IPS-NIHi11 (cell line): ENCODE results near the gene CSNK2A1.
"Not testable (repeated sequence)": the region's sequence is repeated elsewhere in the genome, so short reads cannot be mapped to it uniquely, and the experiment has no call there.

ENCODE experiments used
- DNase-seq: peaks from one replicate; pipeline ENCODE4 v3.0.0; 2012; ENCODE audit warnings: mixed read lengths, low spot score

Gene CSNK2A1

DNA sequence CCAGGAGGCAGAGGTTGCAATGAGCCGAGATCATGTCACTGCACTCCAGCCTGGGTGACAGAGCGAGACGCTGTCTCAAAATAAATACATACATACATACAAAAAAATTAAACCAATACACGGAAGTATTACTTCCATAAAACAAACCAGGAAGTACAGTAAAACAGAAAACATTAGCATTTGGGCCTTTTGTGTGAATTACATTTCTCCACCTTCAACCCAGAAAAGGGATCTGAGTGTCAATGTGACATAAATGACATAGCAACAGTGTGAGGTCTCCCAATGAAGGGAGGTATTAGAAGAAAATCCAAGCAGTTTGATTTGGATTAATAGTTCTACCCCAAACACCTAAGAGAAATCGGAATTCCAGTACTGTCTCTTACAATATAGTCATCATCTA is 10.1 kb downstream of the CSNK2A1 start:
- DNase-seq = no peak

DNA sequence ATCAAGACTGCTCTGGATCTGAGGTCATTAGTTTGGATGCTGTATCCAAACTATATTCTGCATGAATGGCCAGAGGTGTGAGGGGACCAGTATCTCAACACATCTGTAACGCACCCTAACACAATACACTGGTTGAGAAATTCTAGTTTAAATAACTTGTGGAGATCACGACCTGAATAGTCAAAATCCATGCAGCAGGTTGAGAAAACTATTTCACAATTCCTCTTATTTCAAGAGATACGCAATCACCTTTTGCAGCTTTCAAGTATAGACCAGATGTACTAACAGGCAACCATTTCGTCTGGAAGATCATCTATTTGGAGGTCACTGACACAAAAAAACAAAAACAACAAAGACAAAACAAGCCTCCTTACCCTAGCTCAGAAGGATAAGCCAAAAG is 11.1 kb downstream of the CSNK2A1 start:
- no peak for DNase-seq

DNA sequence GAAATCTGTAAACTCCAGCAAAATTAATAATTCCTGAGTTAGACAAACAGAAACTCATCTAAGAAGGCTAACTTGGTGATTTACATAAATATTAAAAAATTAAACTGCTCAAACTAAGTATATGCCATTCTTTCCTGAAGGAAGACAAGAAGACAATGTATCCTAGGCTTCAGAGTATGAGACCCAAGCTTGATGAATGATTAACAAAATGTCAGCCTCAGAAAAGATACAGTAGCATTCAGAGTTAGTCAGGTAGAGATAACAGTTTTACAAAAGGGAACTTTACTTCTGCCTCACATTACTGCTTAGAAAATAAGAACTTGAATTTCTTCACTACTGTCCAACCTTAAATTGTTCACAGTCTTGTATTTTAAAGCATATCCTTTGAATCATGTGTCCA is 12.0 kb downstream of the CSNK2A1 start:
- DNase-seq = no peak

DNA sequence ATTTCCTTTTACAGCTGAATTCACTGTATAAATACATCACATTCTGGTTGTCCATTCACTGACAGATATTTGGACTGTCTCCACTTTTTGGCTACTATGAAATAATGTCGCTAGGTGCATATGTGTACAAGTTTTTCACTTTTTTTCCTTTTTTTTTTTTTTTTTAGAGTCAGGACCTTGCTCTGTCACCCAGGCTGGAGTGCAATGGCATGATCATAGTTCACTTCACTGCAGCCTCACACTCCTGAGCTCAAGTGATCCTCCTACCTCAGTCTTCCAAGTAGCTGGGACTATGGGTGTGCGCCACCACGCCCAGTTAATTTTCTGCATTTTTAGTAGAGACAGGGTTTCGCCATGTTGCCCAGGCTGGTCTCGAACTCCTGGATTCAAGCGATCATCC is 13.3 kb downstream of the CSNK2A1 start:
- DNase-seq = no peak

DNA sequence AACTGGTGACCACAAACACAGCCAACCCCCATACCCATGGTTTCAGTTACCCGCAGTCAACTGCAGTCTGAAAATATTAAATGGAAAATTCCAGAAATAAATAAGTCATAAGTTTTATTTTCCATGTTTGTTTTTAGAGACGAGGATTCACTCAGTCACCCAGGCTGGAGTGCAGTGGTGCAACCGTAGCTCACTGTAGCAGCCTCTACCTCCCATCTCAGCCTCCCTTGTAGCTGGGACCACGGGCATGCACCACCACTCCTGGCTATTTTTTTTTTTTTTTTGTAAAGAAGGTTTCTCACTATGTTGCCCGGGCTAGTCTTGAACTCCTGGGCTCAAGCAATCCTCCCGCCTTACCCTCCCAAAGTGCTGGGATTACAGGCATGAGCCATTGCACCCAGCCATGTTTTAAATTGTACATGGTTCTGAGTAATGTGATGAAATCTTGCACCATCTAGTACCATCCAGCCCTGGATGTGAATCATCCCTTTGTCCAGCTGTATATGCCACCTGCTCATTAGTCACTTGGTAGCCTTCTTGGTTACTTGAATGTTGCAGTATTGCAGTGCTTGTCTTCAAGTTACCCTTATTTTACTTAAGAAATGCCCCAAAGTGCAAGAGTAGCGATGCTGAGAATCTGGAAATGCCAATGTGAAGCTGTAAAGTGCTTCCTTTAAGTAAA is 14.5 kb downstream of the CSNK2A1 start:
- DNase-seq = no peak

DNA sequence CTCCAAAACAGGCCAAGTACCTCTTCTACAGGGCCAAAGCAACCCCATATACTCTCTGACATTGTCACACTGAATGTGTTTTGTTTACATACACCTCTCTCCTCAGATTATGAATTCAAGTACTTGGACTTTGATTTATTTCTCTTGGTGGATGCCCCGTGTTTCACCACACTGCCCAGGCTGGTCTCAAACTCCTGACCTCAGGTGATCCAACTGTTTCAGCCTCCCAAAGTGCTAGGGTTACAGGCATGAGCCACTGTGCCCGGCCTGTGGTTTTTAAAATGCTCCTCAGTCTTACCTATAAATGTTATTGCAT is 16.1 kb downstream of the CSNK2A1 start:
- DNase-seq = no peak

DNA sequence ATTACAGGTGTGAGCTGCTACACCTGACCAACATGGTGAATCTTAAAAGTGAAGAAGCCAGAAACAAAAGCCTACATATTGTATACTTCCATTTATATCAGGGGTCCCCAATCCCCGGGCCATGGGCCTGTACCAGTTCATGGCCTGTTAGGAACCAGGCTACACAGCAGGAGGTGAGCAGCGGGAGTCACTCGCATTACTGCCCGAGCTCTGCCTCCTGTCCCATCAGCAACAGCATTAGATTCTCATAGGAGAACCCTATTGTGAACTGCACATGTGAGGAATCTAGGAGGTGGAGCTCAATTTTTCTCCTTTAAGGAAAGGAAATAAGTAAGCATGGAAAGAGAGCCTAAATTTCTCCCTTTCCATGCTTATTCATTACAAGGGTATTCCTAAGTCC is 21.7 kb downstream of the CSNK2A1 start:
- no peak for DNase-seq

DNA sequence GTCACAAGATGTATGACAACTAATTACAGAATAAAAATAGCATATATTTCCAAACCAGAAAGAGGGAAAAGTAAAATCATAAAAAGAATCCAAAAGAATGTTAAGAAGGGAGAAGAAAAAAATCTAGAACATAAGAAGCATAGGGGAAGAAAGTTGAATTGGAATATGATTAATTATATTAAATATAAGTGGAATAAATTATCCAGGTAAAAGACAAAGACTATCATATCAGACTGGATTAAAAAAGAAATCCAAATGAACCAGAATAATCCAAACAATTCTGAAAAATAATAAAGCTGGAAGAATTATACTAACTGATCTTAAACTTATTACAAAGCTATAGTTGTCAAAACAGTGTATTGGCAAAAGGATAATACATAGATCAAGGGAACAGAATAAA is 23.6 kb downstream of the CSNK2A1 start:
- no peak for DNase-seq

DNA sequence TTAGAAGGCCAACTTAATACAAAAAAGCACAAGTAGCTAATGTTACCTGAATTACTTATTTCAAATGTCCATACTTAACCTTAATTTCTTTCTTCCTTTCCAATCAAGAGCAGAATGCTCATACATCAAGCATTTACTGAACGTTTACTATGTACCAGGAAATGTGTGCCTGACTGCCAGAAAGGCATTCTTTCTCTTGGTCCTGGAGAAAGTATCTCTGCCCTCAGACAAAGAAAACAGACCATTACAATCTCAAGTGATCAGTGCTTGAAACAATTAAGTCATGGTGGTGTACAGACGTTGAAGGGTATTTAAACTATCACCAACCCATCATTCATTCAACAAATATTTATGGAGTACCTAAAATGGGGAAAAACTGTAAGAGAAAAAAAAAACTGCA is 26.4 kb downstream of the CSNK2A1 start:
- no peak for DNase-seq

DNA sequence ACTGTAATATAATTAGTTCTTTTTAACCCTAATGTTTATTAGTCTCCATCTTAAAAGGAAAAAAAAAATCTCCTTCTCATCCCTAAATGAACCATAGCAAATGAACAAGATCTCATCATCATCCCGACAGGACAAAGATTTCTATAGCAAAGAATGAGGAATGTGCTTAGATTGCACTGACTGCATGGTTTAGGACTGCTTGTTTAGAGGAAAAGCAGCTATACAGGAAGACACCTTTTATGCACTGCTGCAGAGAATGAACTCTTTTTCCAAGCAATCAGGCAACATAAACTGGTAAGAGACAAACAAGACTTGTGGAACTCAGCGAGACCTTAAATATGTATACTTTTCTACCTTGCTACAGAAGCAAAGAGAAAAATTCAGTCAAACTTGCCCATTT is 26.8 kb downstream of the CSNK2A1 start:
- no peak for DNase-seq

DNA sequence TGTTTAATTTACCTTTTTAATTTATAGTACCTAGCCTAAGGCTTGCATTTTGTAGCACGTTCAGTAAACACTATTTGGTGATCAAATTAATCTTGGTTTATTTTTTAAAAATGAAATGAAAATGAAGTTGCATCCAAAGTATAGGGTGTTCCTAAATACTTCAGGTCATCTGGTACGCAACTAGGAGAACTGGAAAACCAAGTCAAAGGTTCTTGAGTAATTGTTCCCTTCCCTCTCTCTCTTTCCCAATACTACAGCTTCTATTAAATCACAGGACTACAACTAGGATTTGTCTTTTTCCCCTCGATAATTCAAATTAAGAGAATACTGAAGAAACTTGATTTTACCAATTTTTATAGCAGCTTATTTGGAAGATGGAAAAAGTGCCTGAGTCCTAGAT is 27.9 kb downstream of the CSNK2A1 start:
- DNase-seq = no peak

DNA sequence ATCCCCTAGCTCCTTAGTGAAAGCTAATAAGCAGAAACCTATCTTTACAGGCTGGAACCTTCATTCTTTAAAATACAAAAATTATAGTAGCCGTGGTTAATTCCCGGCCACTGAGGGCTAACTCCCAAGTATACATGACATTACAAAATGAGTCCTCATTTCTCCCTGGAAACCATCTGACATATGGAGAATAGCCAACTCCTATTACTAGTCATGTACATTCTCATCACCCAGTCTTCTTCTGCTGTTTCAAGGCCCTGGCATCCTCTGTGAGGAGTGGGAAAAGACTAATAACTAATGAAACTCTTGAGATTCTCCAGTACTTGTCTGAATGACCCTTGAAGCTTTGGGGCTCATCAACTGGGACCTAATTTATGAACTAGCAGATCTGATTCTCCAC is 30.2 kb downstream of the CSNK2A1 start:
- DNase-seq = no peak

DNA sequence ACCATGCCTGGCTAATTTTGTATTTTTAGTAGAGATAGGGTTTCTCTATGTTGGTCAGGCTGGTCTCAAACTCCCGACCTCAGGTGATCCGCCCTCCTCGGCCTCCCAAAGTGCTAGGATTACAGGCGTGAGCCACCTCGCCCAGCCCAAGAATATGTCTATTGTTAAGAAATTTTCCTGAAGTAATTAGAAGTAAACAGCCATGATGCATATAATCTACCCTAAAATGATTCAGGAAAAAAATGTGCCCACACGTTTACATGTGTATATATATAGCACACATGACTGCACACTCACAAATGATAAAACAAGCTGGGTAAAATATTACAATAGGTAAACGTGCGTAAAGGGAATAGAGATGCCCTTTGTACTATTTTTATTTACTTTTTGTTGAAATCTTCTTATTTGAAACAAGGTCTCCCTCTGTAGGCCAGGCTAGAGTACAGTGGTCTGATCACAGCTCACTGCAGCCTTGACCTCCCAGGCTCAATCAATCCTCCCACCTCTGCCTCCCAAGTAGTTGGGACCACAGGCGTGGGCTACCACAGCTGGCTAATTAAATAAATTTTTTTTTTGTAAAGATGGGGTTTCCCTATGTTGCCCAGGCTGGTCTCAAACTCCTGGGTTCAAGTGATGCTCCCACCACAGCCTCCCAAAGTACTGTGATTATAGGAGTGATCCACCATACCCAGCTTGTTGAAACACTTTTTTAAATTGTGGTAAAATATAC is 33.1 kb downstream of the CSNK2A1 start:
- DNase-seq = not testable (repeated sequence)

DNA sequence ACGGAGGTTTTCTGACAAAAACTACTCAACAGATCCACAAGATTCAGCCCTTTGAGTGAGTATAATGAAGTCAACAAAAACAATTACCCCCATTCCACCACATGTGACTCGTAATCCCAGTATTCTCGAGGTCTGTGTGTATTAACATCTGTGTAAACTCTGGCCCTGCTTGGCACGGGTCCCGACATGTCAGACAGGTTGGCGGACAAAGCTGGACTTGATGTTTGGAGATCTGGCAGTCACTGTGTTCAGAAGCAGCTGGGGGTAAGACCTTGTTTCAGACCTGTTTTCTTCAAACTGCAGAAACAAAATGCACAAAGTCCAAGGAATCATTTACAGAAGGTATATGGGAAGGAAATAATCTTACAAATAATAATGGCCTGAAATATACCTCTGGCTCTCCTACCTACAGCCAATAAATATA is 35.2 kb downstream of the CSNK2A1 start:
- DNase-seq = not testable (repeated sequence)

DNA sequence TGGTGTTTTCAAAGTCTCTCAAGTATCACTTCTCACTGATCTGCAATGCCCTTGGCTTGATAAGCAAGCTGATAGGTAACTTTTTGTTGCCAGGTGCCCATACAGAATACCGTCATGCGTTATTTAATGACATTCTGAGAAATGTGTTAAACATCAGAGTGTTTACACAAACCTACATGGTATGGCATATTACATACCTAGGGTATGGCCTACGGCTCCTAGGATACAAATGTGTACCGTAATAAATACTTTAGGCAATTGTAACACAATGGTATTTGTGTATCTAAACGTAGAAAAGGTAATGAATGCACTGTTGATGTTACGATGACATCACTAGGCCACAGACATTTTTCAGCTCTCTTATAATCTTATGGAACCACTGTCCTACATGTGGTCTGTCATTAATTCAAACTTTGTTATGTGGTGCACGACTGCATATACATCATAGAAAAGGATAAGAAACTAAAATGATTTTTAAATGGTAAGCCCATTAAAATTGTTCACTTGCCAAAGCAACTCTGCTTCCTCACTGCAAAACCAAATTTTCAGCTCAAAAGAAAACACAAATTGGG is 35.7 kb downstream of the CSNK2A1 start:
- no peak for DNase-seq

DNA sequence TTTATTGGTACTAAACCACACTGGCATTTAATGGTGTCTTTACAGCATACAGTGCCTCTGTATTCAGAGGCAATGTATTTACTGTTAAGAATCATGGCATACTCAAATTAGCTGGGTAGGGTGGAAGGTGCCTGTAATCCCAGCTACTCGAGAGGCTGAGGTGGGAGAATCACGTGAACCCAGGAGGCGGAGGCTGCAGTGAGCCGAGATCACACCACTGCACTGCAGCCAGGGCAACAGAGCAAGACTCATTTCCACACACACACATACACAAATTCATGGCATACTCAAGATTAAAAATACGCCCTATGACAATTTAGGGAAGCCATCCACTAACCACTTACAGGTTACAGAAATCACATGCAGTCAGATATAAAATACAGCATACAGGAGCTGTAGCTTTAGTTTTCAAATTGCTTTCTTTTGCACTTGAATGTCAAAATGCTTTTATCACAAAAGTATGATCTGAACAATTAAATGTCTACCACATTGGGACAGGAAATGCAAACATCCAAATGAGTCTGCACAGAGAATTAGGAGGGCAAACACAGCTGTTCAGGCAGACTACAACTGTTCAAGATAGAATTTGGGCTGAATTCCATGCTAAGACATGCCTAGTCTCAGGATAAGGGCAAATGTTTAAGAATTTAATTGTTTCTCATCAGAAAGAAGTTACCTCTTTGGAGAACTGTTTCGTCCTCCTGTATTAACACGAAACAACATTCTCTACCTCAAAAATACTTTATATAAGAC is 36.4 kb downstream of the CSNK2A1 start:
- no peak for DNase-seq

DNA sequence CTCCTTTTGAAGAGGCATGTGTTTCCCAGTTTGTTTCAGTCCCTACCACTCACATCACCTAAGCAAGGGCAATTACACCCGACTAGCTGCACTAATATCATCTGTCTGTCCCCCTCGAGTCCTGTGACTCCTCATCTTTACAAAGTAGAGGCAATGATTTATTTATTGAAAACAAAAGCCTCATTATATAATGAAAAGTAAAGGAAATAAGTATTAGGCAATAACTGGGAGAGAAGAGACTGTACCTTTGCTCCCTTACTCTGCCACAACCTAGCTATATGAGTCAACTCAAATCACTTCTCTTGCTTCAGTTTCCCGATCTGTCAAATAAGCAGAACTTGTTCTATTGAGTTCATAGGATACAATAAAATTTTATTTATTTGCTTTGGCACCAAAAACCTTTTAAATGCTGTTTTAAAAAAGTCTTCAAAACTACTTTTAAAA is 38.9 kb downstream of the CSNK2A1 start:
- DNase-seq = no peak

DNA sequence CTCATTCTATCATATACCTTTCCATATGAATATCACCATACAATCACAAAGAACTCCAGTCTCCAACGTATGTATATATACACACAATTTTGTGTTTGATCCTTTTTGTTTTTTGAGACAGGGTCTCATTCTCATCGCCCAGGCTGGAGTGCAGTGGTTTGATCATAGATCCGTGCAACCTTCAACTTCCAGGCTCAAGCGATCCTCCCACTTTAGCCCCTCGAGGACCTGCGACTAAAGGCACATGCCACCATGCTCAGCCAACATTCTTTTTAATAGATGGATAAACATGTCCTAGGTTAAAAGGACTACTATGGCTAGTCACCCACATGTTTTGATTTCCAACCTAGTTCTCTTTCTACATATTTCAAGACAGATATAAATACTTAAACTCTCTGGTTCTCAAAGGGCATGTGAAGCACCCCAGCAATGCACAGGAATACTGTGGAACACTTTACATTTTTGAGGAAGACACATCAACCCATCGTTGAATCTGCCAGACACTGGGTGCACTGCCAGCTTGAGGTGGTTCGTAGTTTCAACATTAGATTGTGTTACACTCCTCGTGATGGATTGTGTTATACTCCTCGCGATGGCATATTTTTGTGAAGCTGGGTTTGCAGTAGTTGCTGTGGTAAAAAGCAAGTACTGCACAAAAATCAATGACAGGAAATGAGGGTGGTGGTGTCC is 40.4 kb downstream of the CSNK2A1 start:
- DNase-seq = no peak

DNA sequence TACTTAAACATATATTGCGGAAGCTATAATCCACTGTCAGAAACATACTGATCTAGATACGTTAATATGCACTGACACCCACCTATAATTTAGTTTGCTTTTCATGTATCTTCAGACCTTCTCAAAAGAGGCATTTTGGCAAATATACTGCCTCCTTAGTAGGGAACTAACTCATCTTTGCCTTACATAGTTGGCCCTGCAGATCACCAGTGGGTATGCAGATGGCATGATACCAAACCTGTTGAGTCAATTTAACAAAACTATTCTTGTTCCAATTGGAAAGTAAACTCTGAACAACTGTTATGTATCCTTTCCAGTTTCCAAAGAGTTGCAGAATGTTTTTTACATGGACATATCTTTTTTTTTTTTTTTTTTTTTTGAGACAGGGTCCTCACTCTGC is 45.6 kb downstream of the CSNK2A1 start:
- DNase-seq = no peak

DNA sequence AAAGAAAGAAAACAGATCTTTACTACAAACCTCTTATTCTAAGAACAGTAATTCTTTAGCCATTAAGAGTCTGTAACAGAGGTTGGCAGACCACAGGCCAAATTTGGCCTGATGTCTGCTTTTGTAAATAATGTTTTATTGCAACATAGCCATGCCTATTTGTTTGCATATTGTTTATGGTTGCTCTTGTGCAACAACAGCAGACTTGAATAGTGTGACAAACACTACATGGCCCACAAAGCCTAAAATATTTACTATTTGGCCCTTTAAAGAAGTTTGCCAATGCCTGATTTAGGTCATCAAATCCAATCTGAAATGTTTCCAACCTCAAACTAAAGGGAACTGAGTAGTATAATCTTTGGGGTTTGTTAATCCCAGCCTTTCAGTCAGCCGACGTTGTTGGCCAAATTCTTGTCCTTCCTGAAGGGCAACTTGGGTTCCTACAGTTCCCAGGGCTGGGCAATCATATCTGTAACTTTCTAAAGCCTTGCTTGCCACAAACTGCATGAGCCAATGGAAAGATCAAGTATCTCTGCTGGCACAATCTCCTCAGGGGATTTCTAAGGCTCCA is 47.4 kb downstream of the CSNK2A1 start:
- no peak for DNase-seq

DNA sequence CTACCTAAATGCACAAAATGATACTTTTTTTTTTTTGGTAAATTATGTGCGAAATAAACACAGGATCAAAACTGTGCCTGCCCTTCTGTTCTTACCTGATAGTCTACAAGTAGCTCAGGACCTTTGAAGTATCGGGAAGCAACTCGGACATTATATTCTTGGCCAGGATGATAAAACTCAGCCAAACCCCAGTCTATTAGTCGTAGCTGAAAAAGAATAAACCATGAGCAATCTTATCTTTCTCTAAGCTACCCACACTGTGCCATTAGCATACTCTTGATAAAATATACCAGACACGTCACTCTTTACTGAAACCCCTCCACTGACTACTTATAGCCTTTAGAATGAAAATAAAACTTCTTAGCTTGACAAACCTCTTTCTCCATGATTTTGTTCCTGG is 51.4 kb downstream of the CSNK2A1 start:
- DNase-seq = no peak

DNA sequence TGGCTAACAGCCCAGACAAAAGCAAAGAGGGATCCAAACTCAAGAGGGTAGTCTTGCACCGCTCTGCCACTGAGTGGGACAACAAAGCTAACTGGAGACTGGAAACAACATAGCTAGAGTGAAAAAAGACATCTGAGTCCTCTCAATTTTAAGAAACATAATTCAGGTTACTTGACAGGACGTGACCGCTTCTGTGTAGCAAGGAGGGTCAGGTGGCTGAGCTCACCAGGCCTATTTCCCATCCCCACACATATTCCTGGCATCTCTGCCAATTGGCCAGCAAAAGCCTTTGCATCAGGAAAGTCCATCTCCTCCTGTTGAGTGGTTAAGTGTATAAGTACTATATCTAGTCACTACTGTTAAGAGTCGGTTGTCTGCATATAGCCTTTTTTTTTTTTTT is 55.9 kb downstream of the CSNK2A1 start:
- DNase-seq = no peak
